MM.1S (cell line): ENCODE measurements around the gene MLXIPL.
A peak's percentile ranks its signal among the peaks of the same experiment; 100 is the strongest.
"Not testable (repeated sequence)": the region's sequence is repeated elsewhere in the genome, so short reads cannot be mapped to it uniquely, and the experiment has no call there.

Experiments used
- DNase-seq: peaks from one replicate; pipeline ENCODE4 v3.0.0-alpha.2; 2015
- H2AFZ ChIP-seq: fragments of 300-600 bp; sonication (generic); 2 replicates; pipeline ENCODE4 v1.6.0; 2016; ENCODE audit warnings: antibody characterized with exemption, low read length
- H3F3A ChIP-seq: fragments of 300-600 bp; sonication (generic); 2 replicates; pipeline ENCODE4 v1.6.1; 2016; ENCODE audit warnings: mild to moderate bottlenecking, antibody characterized with exemption, low read length, moderate library complexity, mixed read lengths; ENCODE audit not compliant: insufficient read depth
- H3K27ac ChIP-seq: fragments of 300-600 bp; sonication (generic); 2 replicates; pipeline ENCODE4 v1.5.1; 2016; ENCODE audit warnings: mild to moderate bottlenecking, low read length
- H3K27me3 ChIP-seq: fragments of 300-600 bp; sonication (generic); replicated peaks from 2 replicates; pipeline ENCODE4 v1.6.0; 2016; ENCODE audit warnings: low read length; ENCODE audit not compliant: insufficient read depth
- H3K36me3 ChIP-seq: fragments of 300-600 bp; sonication (generic); replicated peaks from 2 replicates; pipeline ENCODE4 v1.6.1; 2016; ENCODE audit warnings: mild to moderate bottlenecking, low read length, mixed read lengths; ENCODE audit not compliant: insufficient read depth
- H3K4me1 ChIP-seq: fragments of 300-600 bp; sonication (generic); 2 replicates; pipeline ENCODE4 v1.6.1; 2016; ENCODE audit warnings: low read length, mixed read lengths
- H3K4me2 ChIP-seq: fragments of 300-600 bp; sonication (generic); 2 replicates; pipeline ENCODE4 v1.6.0; 2016; ENCODE audit warnings: low read depth, low read length
- H3K4me3 ChIP-seq: fragments of 300-600 bp; sonication (generic); 2 replicates; pipeline ENCODE4 v1.5.1; 2016; ENCODE audit warnings: low read length, mixed read lengths
- H3K79me2 ChIP-seq: fragments of 300-600 bp; sonication (generic); 2 replicates; pipeline ENCODE4 v1.6.1; 2016; ENCODE audit warnings: mixed run types, low read length, mixed read lengths
- H3K9ac ChIP-seq: fragments of 300-600 bp; sonication (generic); 2 replicates; pipeline ENCODE4 v1.6.1; 2016; ENCODE audit warnings: low read length, mixed read lengths
- H3K9me2 ChIP-seq: fragments of 300-600 bp; sonication (generic); replicated peaks from 2 replicates; pipeline ENCODE4 v1.6.1; 2016; ENCODE audit warnings: mild to moderate bottlenecking, low read length, mixed read lengths; ENCODE audit not compliant: insufficient read depth
- H3K9me3 ChIP-seq: fragments of 300-600 bp; sonication (generic); replicated peaks from 2 replicates; pipeline ENCODE4 v1.6.1; 2016; ENCODE audit warnings: mild to moderate bottlenecking, low read length, mixed read lengths; ENCODE audit not compliant: insufficient read depth
- H4K20me1 ChIP-seq: fragments of 300-600 bp; sonication (generic); 2 replicates; pipeline ENCODE4 v1.6.1; 2016; ENCODE audit warnings: mild to moderate bottlenecking, low read length, moderate library complexity, mixed read lengths; ENCODE audit not compliant: insufficient read depth
- EZH2 ChIP-seq: fragments of 300-600 bp; sonication (generic); optimal IDR thresholded peaks from 2 replicates; pipeline ENCODE3; 2017; ENCODE audit warnings: low read depth, mild to moderate bottlenecking, antibody characterized with exemption, low read length, mixed read lengths
- EZH2phosphoT487 ChIP-seq: fragments of 300-600 bp; sonication (generic); IDR thresholded peaks from 2 replicates; pipeline ENCODE4 v1.6.1; 2018; ENCODE audit warnings: antibody characterized with exemption, low read length
- TF ChIP-seq, protein P1 (sequence below): fragments of 300-600 bp; sonication (generic); IDR thresholded peaks from 2 replicates; pipeline ENCODE4 v1.5.1; 2016; ENCODE audit warnings: antibody characterized with exemption, low read length, mixed read lengths

Gene MLXIPL

DNA sequence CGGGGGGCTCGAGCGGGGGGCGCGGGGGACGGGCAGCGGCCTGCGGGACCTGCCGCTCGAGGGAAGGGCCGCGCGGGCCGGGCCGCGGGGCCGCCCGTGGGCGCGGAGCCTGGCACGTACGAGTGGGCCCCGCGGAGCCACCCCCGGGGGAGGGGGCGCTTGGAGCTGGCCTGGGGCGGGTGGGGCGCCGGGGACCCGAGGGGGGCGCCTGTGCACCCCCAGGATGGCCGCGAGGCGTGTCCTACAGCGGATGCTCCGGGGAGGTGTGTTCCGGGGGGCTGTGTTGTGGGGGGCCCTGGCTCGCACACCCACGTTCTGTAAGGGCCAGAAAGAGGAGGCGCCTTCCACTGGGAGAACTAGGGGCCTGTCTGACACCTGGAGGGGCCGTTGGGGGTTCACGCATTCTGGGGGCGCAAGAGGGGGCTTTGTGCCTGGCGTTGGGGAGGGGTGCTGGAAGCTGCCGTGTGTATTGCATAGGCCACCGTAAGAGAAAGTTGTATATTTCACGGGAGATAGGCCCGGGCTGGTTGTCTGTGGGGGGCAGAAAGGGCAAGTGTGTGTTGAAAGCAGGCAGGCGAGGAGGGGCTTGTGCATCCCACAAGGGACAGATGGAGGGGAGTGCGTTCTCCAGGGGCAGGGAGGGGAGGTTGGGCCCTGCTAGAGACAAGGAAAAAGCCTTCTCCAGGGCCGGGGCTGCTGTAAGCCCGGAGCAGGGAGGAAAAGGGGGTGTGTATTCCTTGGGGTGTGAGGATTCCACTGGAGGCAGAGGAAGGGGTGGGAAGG, 44.0 kb upstream of the MLXIPL start:
- DNase-seq = no peak
- peak overlapping the region; percentile 81 for H3K4me2 ChIP-seq
- H3K27me3 ChIP-seq = peaks cover 50% of the 10 kb centered on the region
- H3K27ac ChIP-seq = no peak overlapping the region
- no peak overlapping the region for H3K9ac ChIP-seq
- H3K36me3 ChIP-seq = no peaks in the 10 kb centered on the region
- TF ChIP-seq EZH2 (no peak), EZH2phosphoT487 (no peak)
- TF ChIP-seq, protein P1, sequence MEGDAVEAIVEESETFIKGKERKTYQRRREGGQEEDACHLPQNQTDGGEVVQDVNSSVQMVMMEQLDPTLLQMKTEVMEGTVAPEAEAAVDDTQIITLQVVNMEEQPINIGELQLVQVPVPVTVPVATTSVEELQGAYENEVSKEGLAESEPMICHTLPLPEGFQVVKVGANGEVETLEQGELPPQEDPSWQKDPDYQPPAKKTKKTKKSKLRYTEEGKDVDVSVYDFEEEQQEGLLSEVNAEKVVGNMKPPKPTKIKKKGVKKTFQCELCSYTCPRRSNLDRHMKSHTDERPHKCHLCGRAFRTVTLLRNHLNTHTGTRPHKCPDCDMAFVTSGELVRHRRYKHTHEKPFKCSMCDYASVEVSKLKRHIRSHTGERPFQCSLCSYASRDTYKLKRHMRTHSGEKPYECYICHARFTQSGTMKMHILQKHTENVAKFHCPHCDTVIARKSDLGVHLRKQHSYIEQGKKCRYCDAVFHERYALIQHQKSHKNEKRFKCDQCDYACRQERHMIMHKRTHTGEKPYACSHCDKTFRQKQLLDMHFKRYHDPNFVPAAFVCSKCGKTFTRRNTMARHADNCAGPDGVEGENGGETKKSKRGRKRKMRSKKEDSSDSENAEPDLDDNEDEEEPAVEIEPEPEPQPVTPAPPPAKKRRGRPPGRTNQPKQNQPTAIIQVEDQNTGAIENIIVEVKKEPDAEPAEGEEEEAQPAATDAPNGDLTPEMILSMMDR = no peak
- no peaks in the 10 kb centered on the region for H3K4me1 ChIP-seq
- peak overlapping the region; percentile 27; the same call in 1 of the 2 replicates for H2AFZ ChIP-seq
- H3K9me3 ChIP-seq = no peaks in the 10 kb centered on the region
- no peaks in the 10 kb centered on the region for H4K20me1 ChIP-seq
- no peaks in the 10 kb centered on the region for H3K79me2 ChIP-seq
- no peaks in the 10 kb centered on the region for H3K9me2 ChIP-seq
- H3F3A ChIP-seq = no peaks in the 10 kb centered on the region
- H3K4me3 ChIP-seq = peak overlapping the region; percentile 46; the same call in 1 of the 2 replicates

DNA sequence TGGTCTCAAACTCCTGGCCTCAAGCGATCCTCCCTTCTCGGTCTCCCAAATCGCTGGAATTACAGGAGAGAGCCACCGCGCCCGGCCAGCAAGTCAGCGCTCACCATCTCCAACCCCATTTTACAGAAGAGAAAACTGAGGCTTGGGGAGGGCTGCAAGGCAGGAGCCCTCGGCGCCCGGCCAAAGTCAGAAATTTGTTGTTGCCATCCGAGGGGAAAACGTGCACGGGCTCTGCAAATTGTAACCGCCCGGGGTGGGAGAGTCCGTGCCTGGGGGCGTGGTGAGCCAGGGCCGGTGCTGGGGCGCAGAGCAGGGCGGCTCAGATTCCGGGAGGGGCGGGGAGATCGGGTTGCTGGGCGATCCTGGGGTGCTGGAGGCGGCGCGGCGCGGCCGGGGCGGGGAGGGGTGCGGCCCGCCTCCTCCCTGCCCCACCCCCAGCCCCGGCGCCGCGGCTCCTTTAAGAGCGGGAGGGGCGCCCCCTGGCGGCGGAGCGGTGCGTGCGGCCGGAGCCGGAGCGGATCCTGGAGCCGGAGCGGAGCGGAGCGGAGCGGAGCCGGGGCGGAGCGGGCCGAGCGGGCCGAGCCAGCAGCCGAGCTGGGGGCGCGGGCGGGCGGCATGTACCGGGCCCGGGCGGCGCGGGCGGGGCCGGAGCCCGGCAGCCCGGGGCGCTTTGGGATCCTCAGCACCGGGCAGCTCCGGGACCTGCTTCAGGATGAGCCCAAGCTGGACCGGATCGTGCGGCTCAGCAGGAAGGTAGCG, 43.2 kb upstream of the MLXIPL start, which contains the start of gene VPS37D:
VPS37D (plus strand) TSS at position 488 of the 759 bp plus-strand sequence; CDS start at position 616, 128 bp downstream.
- DNase-seq = peak; percentile 91
- Histone ChIP-seq H3K4me2 (peak within 1 kb of the TSS; percentile 81), H3K9me3 (no peaks in the 10 kb centered on the region), H2AFZ (peak within 1 kb of the TSS; percentile 79), H4K20me1 (no peaks in the 10 kb centered on the region), H3K79me2 (no peaks in the 10 kb centered on the region), H3K27ac (no peak within 1 kb of the TSS), H3K36me3 (no peaks in the 10 kb centered on the region), H3K27me3 (peaks cover 51% of the 10 kb centered on the region), H3K9ac (no peak within 1 kb of the TSS), H3K9me2 (no peaks in the 10 kb centered on the region), H3F3A (no peaks in the 10 kb centered on the region), H3K4me3 (peak within 1 kb of the TSS; percentile 54), H3K4me1 (no peaks in the 10 kb centered on the region)
- TF ChIP-seq EZH2 (no peak), EZH2phosphoT487 (no peak)
- TF ChIP-seq, protein P1 = peak; percentile 43

DNA sequence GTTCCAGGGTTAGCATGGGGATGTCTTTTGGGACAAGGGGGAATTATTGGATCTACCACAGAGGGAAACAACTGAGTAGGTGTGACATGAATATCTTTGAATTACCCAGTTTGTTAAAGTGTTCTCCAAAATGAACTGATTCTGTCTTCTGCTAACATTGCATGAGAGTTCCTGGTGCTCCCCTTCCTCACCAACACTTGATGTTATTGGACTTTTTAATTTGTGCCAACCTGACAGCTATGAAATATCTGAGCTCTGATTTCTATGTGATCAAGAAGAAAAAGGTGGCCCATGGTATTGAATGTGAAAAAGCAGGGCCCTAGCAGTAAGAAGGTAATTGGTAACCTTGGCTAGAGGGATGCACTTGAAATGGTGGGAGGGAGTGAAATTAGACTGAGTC, 38.7 kb upstream of the MLXIPL start:
- no peaks in the 10 kb centered on the region for H3K36me3 ChIP-seq
- H3K9me3 ChIP-seq = no peaks in the 10 kb centered on the region
- H3K79me2 ChIP-seq = no peaks in the 10 kb centered on the region
- no peak overlapping the region for H3K27ac ChIP-seq
- TF ChIP-seq, protein P1 = no peak
- TF ChIP-seq EZH2phosphoT487 (no peak), EZH2 (no peak)
- DNase-seq = no peak
- H3K9ac ChIP-seq = no peak overlapping the region
- H3K4me2 ChIP-seq = no peak overlapping the region
- H3K27me3 ChIP-seq = peaks cover 37% of the 10 kb centered on the region
- no peaks in the 10 kb centered on the region for H3K9me2 ChIP-seq
- no peaks in the 10 kb centered on the region for H3F3A ChIP-seq
- H4K20me1 ChIP-seq = no peaks in the 10 kb centered on the region
- no peaks in the 10 kb centered on the region for H3K4me1 ChIP-seq
- H2AFZ ChIP-seq = no peak overlapping the region
- no peak overlapping the region for H3K4me3 ChIP-seq

DNA sequence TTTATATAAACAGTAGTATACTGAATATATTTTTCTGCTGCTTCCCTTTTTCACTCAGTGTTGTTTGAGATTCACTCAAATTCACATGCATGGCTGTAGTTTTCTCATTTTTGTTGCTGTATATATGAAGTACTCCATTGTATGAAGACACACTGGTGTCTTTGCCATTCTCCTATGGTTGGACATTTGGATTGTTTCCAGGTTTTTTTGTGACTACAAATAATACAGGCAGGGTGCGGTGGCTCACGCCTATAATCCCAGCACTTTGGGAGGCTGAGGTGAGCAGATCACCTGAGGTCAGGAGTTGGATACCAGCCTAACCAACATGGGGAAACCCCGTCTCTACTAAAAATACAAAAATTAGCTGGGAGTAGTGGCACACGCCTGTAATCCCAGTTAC, 36.3 kb upstream of the MLXIPL start:
- H2AFZ ChIP-seq, DNase-seq: not testable (repeated sequence)

More for the DNA sequence above, 36.3 kb upstream of the MLXIPL start:
- not testable (repeated sequence) for H3K4me1 ChIP-seq, H3F3A ChIP-seq, H3K9me3 ChIP-seq, H3K9me2 ChIP-seq, H3K4me2 ChIP-seq, H3K9ac ChIP-seq, H3K27ac ChIP-seq, H3K4me3 ChIP-seq, H4K20me1 ChIP-seq, H3K79me2 ChIP-seq, H3K36me3 ChIP-seq
- H3K27me3 ChIP-seq = peaks cover 40% of the 10 kb centered on the region
